ENCODE data around the gene SLC7A6. TPM values are rescaled to one million over a fixed set of nuclear protein-coding genes. Genes with fewer than 3 reads are reported as not detected.

Gene SLC7A6
- total and polyA plus RNA-seq, 2 of the 13 experiments (the other 11 are each of a cell fraction or from before 2014, with no cell fraction given), result 35.8 to 70.8 TPM

DNA sequence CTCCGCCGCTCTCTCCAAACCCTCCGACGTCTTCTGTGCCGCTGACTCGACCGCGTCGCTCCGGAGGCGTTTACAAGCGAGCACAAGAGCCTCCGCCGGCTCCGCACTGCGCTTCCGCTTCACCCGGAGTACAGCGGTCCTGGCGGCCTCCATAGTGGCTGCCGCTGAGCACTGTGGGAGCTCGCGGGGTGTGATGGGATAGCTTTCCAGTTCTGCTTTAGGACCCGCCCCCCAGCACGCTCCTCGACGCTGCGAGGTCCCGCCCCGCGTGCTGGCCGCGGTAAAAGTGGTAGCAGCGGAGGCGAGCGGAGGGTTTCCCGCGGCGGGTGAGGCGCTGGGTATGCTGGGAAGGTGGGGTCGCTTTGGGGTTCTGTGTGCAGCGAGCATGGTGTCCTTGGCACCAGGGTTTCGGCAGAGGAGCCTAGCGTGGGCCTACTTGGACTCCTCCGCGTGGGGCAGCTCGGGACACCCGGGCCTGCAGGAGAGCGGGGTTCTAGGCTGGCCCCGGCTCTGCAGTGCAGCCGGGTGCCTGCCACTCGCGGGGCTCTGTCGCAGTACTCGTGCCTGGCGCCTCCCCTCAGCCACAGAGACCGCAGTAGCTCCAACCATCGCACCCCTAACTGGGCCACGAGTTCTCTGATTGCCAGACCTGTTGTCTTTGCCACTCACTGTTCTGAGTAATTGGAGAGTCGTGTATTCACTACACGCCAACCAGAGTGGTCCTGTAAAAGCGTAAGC is 46.6 kb downstream of the SLC7A6 start, which contains the start of the genes PRMT7 and SLC7A6OS (continued):
- TF ChIP-seq, protein P1, sequence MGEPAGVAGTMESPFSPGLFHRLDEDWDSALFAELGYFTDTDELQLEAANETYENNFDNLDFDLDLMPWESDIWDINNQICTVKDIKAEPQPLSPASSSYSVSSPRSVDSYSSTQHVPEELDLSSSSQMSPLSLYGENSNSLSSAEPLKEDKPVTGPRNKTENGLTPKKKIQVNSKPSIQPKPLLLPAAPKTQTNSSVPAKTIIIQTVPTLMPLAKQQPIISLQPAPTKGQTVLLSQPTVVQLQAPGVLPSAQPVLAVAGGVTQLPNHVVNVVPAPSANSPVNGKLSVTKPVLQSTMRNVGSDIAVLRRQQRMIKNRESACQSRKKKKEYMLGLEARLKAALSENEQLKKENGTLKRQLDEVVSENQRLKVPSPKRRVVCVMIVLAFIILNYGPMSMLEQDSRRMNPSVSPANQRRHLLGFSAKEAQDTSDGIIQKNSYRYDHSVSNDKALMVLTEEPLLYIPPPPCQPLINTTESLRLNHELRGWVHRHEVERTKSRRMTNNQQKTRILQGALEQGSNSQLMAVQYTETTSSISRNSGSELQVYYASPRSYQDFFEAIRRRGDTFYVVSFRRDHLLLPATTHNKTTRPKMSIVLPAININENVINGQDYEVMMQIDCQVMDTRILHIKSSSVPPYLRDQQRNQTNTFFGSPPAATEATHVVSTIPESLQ (CRISPR knock-in tag; conservative IDR thresholded peaks at IDR 0.05), result peak; percentile 95
- TF ChIP-seq ZSCAN9 (CRISPR knock-in tag; IDR thresholded peaks at IDR 0.05; ENCODE audit: borderline replicate concordance), result peak; percentile 99
- TF ChIP-seq SMC3 (IDR thresholded peaks at IDR 0.05; ENCODE audit: low read length), result no peak
- TF ChIP-seq EP300 (IDR thresholded peaks at IDR 0.05; ENCODE audit: low read depth in 2 of 2, low read length in 2 of 2), result peak in 1 of 2 experiments; percentile 16; a peak in 1 of 4 replicates
- peak; percentile 85 for TF ChIP-seq EP300 (CRISPR knock-in tag; IDR thresholded peaks at IDR 0.05; ENCODE audit: borderline replicate concordance)
- TF ChIP-seq, protein P2, sequence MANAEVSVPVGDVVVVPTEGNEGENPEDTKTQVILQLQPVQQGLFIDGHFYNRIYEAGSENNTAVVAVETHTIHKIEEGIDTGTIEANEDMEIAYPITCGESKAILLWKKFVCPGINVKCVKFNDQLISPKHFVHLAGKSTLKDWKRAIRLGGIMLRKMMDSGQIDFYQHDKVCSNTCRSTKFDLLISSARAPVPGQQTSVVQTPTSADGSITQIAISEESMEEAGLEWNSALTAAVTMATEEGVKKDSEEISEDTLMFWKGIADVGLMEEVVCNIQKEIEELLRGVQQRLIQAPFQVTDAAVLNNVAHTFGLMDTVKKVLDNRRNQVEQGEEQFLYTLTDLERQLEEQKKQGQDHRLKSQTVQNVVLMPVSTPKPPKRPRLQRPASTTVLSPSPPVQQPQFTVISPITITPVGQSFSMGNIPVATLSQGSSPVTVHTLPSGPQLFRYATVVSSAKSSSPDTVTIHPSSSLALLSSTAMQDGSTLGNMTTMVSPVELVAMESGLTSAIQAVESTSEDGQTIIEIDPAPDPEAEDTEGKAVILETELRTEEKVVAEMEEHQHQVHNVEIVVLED (CRISPR knock-in tag; IDR thresholded peaks at IDR 0.05; ENCODE audit: borderline replicate concordance), result peak; percentile 98
- TF ChIP-seq HNRNPUL1 (IDR thresholded peaks at IDR 0.05; ENCODE audit: low read depth, low read length), result peak; percentile 85; the same call in 1 of the 2 replicates
- peak; percentile 57 for TF ChIP-seq NFYB (CRISPR knock-in tag; IDR thresholded peaks at IDR 0.05)
- TF ChIP-seq, protein P3, sequence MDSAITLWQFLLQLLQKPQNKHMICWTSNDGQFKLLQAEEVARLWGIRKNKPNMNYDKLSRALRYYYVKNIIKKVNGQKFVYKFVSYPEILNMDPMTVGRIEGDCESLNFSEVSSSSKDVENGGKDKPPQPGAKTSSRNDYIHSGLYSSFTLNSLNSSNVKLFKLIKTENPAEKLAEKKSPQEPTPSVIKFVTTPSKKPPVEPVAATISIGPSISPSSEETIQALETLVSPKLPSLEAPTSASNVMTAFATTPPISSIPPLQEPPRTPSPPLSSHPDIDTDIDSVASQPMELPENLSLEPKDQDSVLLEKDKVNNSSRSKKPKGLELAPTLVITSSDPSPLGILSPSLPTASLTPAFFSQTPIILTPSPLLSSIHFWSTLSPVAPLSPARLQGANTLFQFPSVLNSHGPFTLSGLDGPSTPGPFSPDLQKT (CRISPR knock-in tag; IDR thresholded peaks at IDR 0.05; ENCODE audit: borderline replicate concordance), result peak; percentile 92; the same call in 1 of the 2 replicates
- TF ChIP-seq NKX3-1 (CRISPR knock-in tag; IDR thresholded peaks at IDR 0.05), result peak; percentile 99
- no peak; the same call in 1 of the 2 replicates for TF ChIP-seq RFX3 (CRISPR knock-in tag; IDR thresholded peaks at IDR 0.05)
- TF ChIP-seq FOXA1 (IDR thresholded peaks at IDR 0.05), result no peak
- peak; percentile 23 for TF ChIP-seq FOXA1 (CRISPR knock-in tag; IDR thresholded peaks at IDR 0.05)
- TF ChIP-seq HDAC2 (CRISPR knock-in tag; IDR thresholded peaks at IDR 0.05), result peak; percentile 97
- peak; percentile 79 for TF ChIP-seq FOSL1 (CRISPR knock-in tag; IDR thresholded peaks at IDR 0.05; ENCODE audit: borderline replicate concordance)
- no peak for TF ChIP-seq ZNF24 (IDR thresholded peaks at IDR 0.05)
- peak; percentile 86 for TF ChIP-seq KAT7 (CRISPR knock-in tag; IDR thresholded peaks at IDR 0.05; ENCODE audit: borderline replicate concordance)
- TF ChIP-seq, protein P4, sequence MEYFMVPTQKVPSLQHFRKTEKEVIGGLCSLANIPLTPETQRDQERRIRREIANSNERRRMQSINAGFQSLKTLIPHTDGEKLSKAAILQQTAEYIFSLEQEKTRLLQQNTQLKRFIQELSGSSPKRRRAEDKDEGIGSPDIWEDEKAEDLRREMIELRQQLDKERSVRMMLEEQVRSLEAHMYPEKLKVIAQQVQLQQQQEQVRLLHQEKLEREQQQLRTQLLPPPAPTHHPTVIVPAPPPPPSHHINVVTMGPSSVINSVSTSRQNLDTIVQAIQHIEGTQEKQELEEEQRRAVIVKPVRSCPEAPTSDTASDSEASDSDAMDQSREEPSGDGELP (IDR thresholded peaks at IDR 0.05; ENCODE audit: borderline replicate concordance, low read depth), result peak; percentile 33; the same call in 1 of the 2 replicates
- TF ChIP-seq, protein P5, sequence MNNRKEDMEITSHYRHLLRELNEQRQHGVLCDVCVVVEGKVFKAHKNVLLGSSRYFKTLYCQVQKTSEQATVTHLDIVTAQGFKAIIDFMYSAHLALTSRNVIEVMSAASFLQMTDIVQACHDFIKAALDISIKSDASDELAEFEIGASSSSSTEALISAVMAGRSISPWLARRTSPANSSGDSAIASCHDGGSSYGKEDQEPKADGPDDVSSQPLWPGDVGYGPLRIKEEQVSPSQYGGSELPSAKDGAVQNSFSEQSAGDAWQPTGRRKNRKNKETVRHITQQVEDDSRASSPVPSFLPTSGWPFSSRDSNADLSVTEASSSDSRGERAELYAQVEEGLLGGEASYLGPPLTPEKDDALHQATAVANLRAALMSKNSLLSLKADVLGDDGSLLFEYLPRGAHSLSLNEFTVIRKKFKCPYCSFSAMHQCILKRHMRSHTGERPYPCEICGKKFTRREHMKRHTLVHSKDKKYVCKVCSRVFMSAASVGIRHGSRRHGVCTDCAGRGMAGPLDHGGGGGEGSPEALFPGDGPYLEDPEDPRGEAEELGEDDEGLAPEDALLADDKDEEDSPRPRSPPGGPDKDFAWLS (CRISPR knock-in tag; IDR thresholded peaks at IDR 0.05; ENCODE audit: borderline replicate concordance), result peak; percentile 96
- TF ChIP-seq, protein P6, sequence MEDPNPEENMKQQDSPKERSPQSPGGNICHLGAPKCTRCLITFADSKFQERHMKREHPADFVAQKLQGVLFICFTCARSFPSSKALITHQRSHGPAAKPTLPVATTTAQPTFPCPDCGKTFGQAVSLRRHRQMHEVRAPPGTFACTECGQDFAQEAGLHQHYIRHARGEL (CRISPR knock-in tag; IDR thresholded peaks at IDR 0.05), result peak; percentile 93; the same call in 1 of the 2 replicates
- TF ChIP-seq, protein P7, sequence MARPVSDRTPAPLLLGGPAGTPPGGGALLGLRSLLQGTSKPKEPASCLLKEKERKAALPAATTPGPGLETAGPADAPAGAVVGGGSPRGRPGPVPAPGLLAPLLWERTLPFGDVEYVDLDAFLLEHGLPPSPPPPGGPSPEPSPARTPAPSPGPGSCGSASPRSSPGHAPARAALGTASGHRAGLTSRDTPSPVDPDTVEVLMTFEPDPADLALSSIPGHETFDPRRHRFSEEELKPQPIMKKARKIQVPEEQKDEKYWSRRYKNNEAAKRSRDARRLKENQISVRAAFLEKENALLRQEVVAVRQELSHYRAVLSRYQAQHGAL (CRISPR knock-in tag; IDR thresholded peaks at IDR 0.05; ENCODE audit: not compliant biosample characterization), result peak; percentile 99
